H1 (cell line): Measurements from ENCODE around the gene P2RX2. TPM values are rescaled to one million over a fixed set of nuclear protein-coding genes. Genes with fewer than 3 reads are reported as not detected.

Experiments used
- CTCF ChIA-PET: fragments of 300-600 bp; sonication (Branson Sonifier 250); formaldehyde crosslinking; loops from one replicate; lab custom pipeline; 2021; ENCODE audit not compliant: partially characterized antibody; lab: Charles Lee
- POLR2A ChIA-PET: fragments of 300-600 bp; sonication (Branson Sonifier 250); formaldehyde crosslinking; loops from one replicate; lab custom pipeline; 2021; ENCODE audit warnings: inconsistent platforms; ENCODE audit not compliant: partially characterized antibody; lab: Charles Lee
- DNase-seq, 2 experiments: peaks; one replicate each; pipeline versions ENCODE4 v3.0.0 to v3.0.0-alpha.2; 2010 to 2022; ENCODE audit warnings: low spot score in 2 of 2, low read depth in 1 of 2, mixed read lengths in 1 of 2
- FAIRE-seq: peaks from 2 replicates; lab custom pipeline; 2011; peaks lifted over from hg19 to GRCh38; lab: Jason Lieb, UNC
- H2AFZ ChIP-seq: 2 replicates; pipeline ENCODE4 v1.8.1; 2012; ENCODE audit warnings: low read length, inconsistent platforms
- H2AK5ac ChIP-seq: 2 replicates; pipeline ENCODE4 v1.6.1; 2013; ENCODE audit warnings: low read depth, low read length
- H2BK120ac ChIP-seq: replicated peaks from 2 replicates; pipeline ENCODE3; 2013; ENCODE audit warnings: low read depth, low read length, inconsistent platforms
- H2BK12ac ChIP-seq: 2 replicates; pipeline ENCODE4 v1.6.1; 2013; ENCODE audit warnings: low read depth, low read length
- H2BK15ac ChIP-seq: 2 replicates; pipeline ENCODE4 v1.6.1; 2013; ENCODE audit warnings: low read length
- H2BK20ac ChIP-seq: 2 replicates; pipeline ENCODE4 v1.6.1; 2013; ENCODE audit warnings: low read length
- H2BK5ac ChIP-seq: 2 replicates; pipeline ENCODE4 v1.6.1; 2013; ENCODE audit warnings: low read depth, low read length
- H3K14ac ChIP-seq: 2 replicates; pipeline ENCODE4 v1.6.1; 2013; ENCODE audit warnings: inconsistent platforms; ENCODE audit not compliant: insufficient read length
- H3K18ac ChIP-seq: 2 replicates; pipeline ENCODE4 v1.6.1; 2013; ENCODE audit warnings: low read length; ENCODE audit errors: extremely low read depth
- H3K23ac ChIP-seq: 2 replicates; pipeline ENCODE4 v1.6.1; 2013; ENCODE audit warnings: inconsistent platforms; ENCODE audit not compliant: insufficient read length
- H3K23me2 ChIP-seq: 2 replicates; pipeline ENCODE4 v1.6.1; 2013; ENCODE audit warnings: low read depth, low read length
- H3K27ac ChIP-seq: 2 replicates; pipeline ENCODE4 v1.6.1; 2011; ENCODE audit warnings: low read depth, low read length, inconsistent platforms
- H3K27me3 ChIP-seq, 4 experiments: replicated peaks in 1 of 4; 1 replicate in 1 of 4; 2 replicates in 3 of 4; pipeline versions ENCODE4 v1.6.1 to v1.8.1; 2011 to 2013; ENCODE audit warnings: low read length in 3 of 4, mild to moderate bottlenecking in 3 of 4, inconsistent platforms in 2 of 4, mixed read lengths in 2 of 4, moderate library complexity in 1 of 4; ENCODE audit not compliant: control insufficient read depth in 3 of 4, insufficient read depth in 3 of 4; ENCODE audit errors: extremely low read depth in 1 of 4
- H3K36me3 ChIP-seq, 4 experiments: 2 replicates each; pipeline versions ENCODE4 v1.6.1 to v1.8.1; 2011 to 2013; ENCODE audit warnings: mild to moderate bottlenecking in 4 of 4, low read length in 3 of 4, moderate library complexity in 2 of 4, control low read depth in 1 of 4, inconsistent platforms in 1 of 4; ENCODE audit not compliant: insufficient read depth in 4 of 4, control insufficient read depth in 2 of 4
- H3K4ac ChIP-seq: replicated peaks from 2 replicates; pipeline ENCODE3; 2013; ENCODE audit warnings: low read length, low read depth, mixed read lengths, inconsistent platforms; ENCODE audit not compliant: insufficient read length
- H3K4me1 ChIP-seq, 4 experiments: replicated peaks in 1 of 4; 1 replicate in 1 of 4; 2 replicates in 3 of 4; pipeline versions ENCODE4 v1.6.1 to v1.8.1; 2011 to 2013; ENCODE audit warnings: low read length in 3 of 4, inconsistent platforms in 2 of 4, mixed read lengths in 1 of 4; ENCODE audit not compliant: insufficient read depth in 4 of 4, control insufficient read depth in 3 of 4
- H3K4me2 ChIP-seq, 2 experiments: 2 replicates each; pipeline versions ENCODE4 v1.6.1 to v1.8.1; 2011 to 2013; ENCODE audit warnings: low read depth in 2 of 2, low read length in 2 of 2, control low read depth in 1 of 2, inconsistent platforms in 1 of 2, mild to moderate bottlenecking in 1 of 2; ENCODE audit not compliant: insufficient read depth in 1 of 2
- H3K4me3 ChIP-seq, 4 experiments: fragments of 200-600, 300-600 bp in 1 of 4; sonication (generic), shearing (Covaris generic), sonication (Bioruptor Twin) in 1 of 4; 2 replicates each; pipeline versions ENCODE4 v1.5.1 to v1.8.1; 2011 to 2016; ENCODE audit warnings: low read length in 4 of 4, low read depth in 3 of 4, control low read depth in 2 of 4, inconsistent platforms in 2 of 4, mild to moderate bottlenecking in 2 of 4, mixed read lengths in 1 of 4, moderate library complexity in 1 of 4; ENCODE audit not compliant: insufficient read depth in 2 of 4; ENCODE audit errors: extremely low read depth in 1 of 4
- H3K56ac ChIP-seq: replicated peaks from 2 replicates; pipeline ENCODE3; 2013; ENCODE audit warnings: low read depth, mild to moderate bottlenecking, mixed read lengths, low read length, inconsistent platforms; ENCODE audit not compliant: insufficient read length
- H3K79me1 ChIP-seq: 2 replicates; pipeline ENCODE4 v1.6.1; 2013; ENCODE audit warnings: low read depth, low read length, control low read depth
- H3K79me2 ChIP-seq, 2 experiments: 2 replicates each; pipeline versions ENCODE4 v1.6.1 to v1.8.1; 2012 to 2013; ENCODE audit warnings: low read length in 2 of 2, mild to moderate bottlenecking in 2 of 2, inconsistent platforms in 1 of 2; ENCODE audit not compliant: insufficient read depth in 2 of 2, control insufficient read depth in 1 of 2
- H3K9ac ChIP-seq, 4 experiments: replicated peaks in 1 of 4; 1 replicate in 1 of 4; 2 replicates in 3 of 4; pipeline versions ENCODE4 v1.6.1 to v1.8.1; 2011 to 2013; ENCODE audit warnings: low read depth in 3 of 4, low read length in 3 of 4, control low read depth in 2 of 4, mild to moderate bottlenecking in 2 of 4, moderate library complexity in 2 of 4, inconsistent platforms in 1 of 4; ENCODE audit errors: extremely low read depth in 1 of 4
- H3K9me3 ChIP-seq, 2 experiments: 2 replicates each; pipeline versions ENCODE4 v1.6.1 to v1.8.1; 2012 to 2013; ENCODE audit warnings: mild to moderate bottlenecking in 2 of 2, moderate library complexity in 2 of 2, control low read depth in 1 of 2, inconsistent platforms in 1 of 2, low read depth in 1 of 2, low read length in 1 of 2, mixed read lengths in 1 of 2; ENCODE audit not compliant: insufficient read depth in 2 of 2
- H4K20me1 ChIP-seq, 2 experiments: replicated peaks in 1 of 2; 2 replicates each; pipeline versions ENCODE3 to v1.8.1; 2011 to 2013; ENCODE audit warnings: inconsistent platforms in 2 of 2, low read length in 2 of 2, mild to moderate bottlenecking in 1 of 2; ENCODE audit not compliant: insufficient read depth in 2 of 2, control insufficient read depth in 1 of 2
- H4K5ac ChIP-seq: 2 replicates; pipeline ENCODE4 v1.6.1; 2013; ENCODE audit warnings: low read length, low read depth, mixed read lengths, inconsistent platforms; ENCODE audit not compliant: insufficient read length
- H4K8ac ChIP-seq: 2 replicates; pipeline ENCODE4 v1.8.0; 2013; ENCODE audit warnings: mild to moderate bottlenecking, moderate library complexity, low read length, inconsistent platforms; ENCODE audit not compliant: insufficient read depth; ENCODE audit errors: extremely low read depth
- H4K91ac ChIP-seq: replicated peaks from 2 replicates; pipeline ENCODE3; 2013; ENCODE audit warnings: low read length, mixed read lengths, inconsistent platforms; ENCODE audit not compliant: insufficient read length
- NRF1 ChIP-seq: IDR thresholded peaks from 2 replicates; pipeline ENCODE4 v1.6.1; 2011; ENCODE audit warnings: mild to moderate bottlenecking, low read depth, low read length, improper control_type of control experiment
- POLR2AphosphoS5 ChIP-seq: IDR thresholded peaks from 2 replicates; pipeline ENCODE4 v1.6.1; 2011; ENCODE audit warnings: low read depth, low read length
- WGBS, 2 experiments: shearing (Covaris generic) in 1 of 2; methylation state at CpG; one replicate each; pipeline versions ENCODE4 v1.1.6 to v1.1.7; 2013 to 2015; ENCODE audit warnings: low lambda C conversion rate in 2 of 2, mixed read lengths in 2 of 2, inconsistent platforms in 1 of 2, low coverage in 1 of 2, missing lambda C conversion rate in 1 of 2; ENCODE audit not compliant: insufficient replicate concordance in 2 of 2, insufficient coverage in 1 of 2, insufficient read length in 1 of 2; ENCODE audit errors: extremely low coverage in 1 of 2, missing lambda C conversion rate in 1 of 2; 5-methylcytosine and 5-hydroxymethylcytosine counted together
- polyA plus RNA-seq, 7 experiments: library from polyadenylated mRNA; depleted of rRNA in 3 of 7; stranded (reverse) in 5 of 7; unstranded in 2 of 7; fragments of >200 nt in 5 of 7; fragments of 200-250 nt in 2 of 7; gene quantifications; 1 replicate in 5 of 7; 2 replicates in 1 of 7; 4 replicates in 1 of 7; pipeline versions ENCODE4 v1.2.1 to v1.2.3, GENCODE V29; 2011 to 2013; ENCODE audit warnings: missing spikeins in 2 of 7, mixed read lengths in 2 of 7
- total RNA-seq: library from RNA; stranded (reverse); fragmentation: NEBNext Ultra II Directional; extraction: Animal tissue kit (Norgen Biotek cat#: 25700); gene quantifications from 2 replicates; pipeline ENCODE4 v1.2.1, GENCODE V29; 2021

P2RX2 gene
- total and polyA plus RNA-seq, 2 of the 8 experiments (the other 6 are each of a cell fraction or from before 2014, with no cell fraction given): 0.84 to 2.2 TPM

GRCh38 chr12:132658149-132658894 is 39.7 kb downstream of the P2RX2 start:
- no peak overlapping the region for H2BK15ac ChIP-seq
- peaks cover 7 to 10% of the 10 kb centered on the region in 2 experiments for H4K20me1 ChIP-seq
- TF ChIP-seq NRF1 (no peak), POLR2AphosphoS5 (peak; percentile 28; the same call in 1 of the 2 replicates)
- H3K9me3 ChIP-seq: no peaks in the 10 kb centered on the region
- H3K23me2 ChIP-seq: no peaks in the 10 kb centered on the region; the same call in 1 of the 2 replicates
- H3K79me2 ChIP-seq: no peaks in the 10 kb centered on the region; a peak in 1 of 4 replicates
- H3K4me1 ChIP-seq: 0 out of 7 replicates have a peak, but pooled peaks cover 0 to 3% (median 0%) of the 10 kb centered on the region in 4 experiments
- no peak overlapping the region for H3K56ac ChIP-seq
- peaks cover 47 to 88% (median 77%) of the 10 kb centered on the region in 4 experiments for H3K36me3 ChIP-seq
- no peak overlapping the region for H3K4ac ChIP-seq
- no peak overlapping the region for H2BK20ac ChIP-seq
- H3K27me3 ChIP-seq: no peaks in the 10 kb centered on the region; a peak in 1 of 7 replicates
- H2BK120ac ChIP-seq: no peak overlapping the region
- no peak overlapping the region for H3K23ac ChIP-seq
- H3K4me2 ChIP-seq: no peak overlapping the region
- 93% methylated on average over 32 of the region's 32 CpGs; no CpG with 5 or more reads in 1 of the 2 experiments for WGBS, 2 experiments
- ChIA-PET CTCF (interaction anchor here (1.1 to 1.8 kb wide), 3 partner anchors 19 to 45 kb away, joined by 3 to 8 read pairs (median 6); no protein-coding TSS in a partner anchor), POLR2A (interaction anchor here (1.0 to 1.5 kb wide), 3 partner anchors 27 to 72 kb away, joined by 3 to 4 read pairs (median 3); no protein-coding TSS in a partner anchor)
- H3K79me1 ChIP-seq: no peaks in the 10 kb centered on the region; the same call in 1 of the 2 replicates
- no peak overlapping the region for H3K18ac ChIP-seq
- no peak overlapping the region for H4K5ac ChIP-seq
- H2AK5ac ChIP-seq: no peak overlapping the region
- DNase-seq (no peak), FAIRE-seq (no peak)
- no peak overlapping the region for H3K4me3 ChIP-seq
- H2BK5ac ChIP-seq: no peak overlapping the region
- H2AFZ ChIP-seq: no peak overlapping the region
- H3K27ac ChIP-seq: no peak overlapping the region
- H3K9ac ChIP-seq: no peak overlapping the region
- no peak overlapping the region; the same call in 1 of the 2 replicates for H4K8ac ChIP-seq
- no peak overlapping the region for H4K91ac ChIP-seq
- H3K14ac ChIP-seq: no peak overlapping the region
- H2BK12ac ChIP-seq: no peak overlapping the region
